Parathyroid adenoma (tissue), 2 donors: ENCODE data around the gene ZNF569.

ENCODE experiments used
- H2AFZ ChIP-seq: fragments of 300-600 bp; sonication (generic); one replicate; pipeline ENCODE4 v1.7.0; 2017; ENCODE audit warnings: antibody characterized with exemption, mild to moderate bottlenecking
- H3K27ac ChIP-seq: fragments of 300-600 bp; sonication (generic); one replicate; pipeline ENCODE4 v1.7.0; 2017
- H3K27me3 ChIP-seq: fragments of 300-600 bp; sonication (generic); one replicate; pipeline ENCODE4 v1.7.0; 2017; ENCODE audit warnings: low read length; ENCODE audit not compliant: control insufficient read depth, insufficient read depth
- H3K36me3 ChIP-seq: fragments of 300-600 bp; sonication (generic); one replicate; pipeline ENCODE4 v1.7.0; 2017; ENCODE audit warnings: low read length; ENCODE audit not compliant: control insufficient read depth, insufficient read depth
- H3K4me1 ChIP-seq: fragments of 300-600 bp; sonication (generic); one replicate; pipeline ENCODE4 v1.7.0; 2017; ENCODE audit warnings: control low read depth
- H3K4me2 ChIP-seq: fragments of 300-600 bp; sonication (generic); one replicate; pipeline ENCODE4 v1.7.0; 2017; ENCODE audit warnings: low read length
- H3K4me3 ChIP-seq: fragments of 300-600 bp; sonication (generic); one replicate; pipeline ENCODE4 v1.7.0; 2017; ENCODE audit warnings: low read depth, low read length
- H3K79me2 ChIP-seq: fragments of 300-600 bp; sonication (generic); one replicate; pipeline ENCODE4 v1.7.0; 2017; ENCODE audit warnings: control low read depth
- H3K9ac ChIP-seq: fragments of 300-600 bp; sonication (generic); one replicate; pipeline ENCODE4 v1.7.0; 2017; ENCODE audit warnings: mild to moderate bottlenecking
- H3K9me3 ChIP-seq: fragments of 300-600 bp; sonication (generic); one replicate; pipeline ENCODE4 v1.7.0; 2017; ENCODE audit warnings: low read length; ENCODE audit not compliant: control insufficient read depth
- CTCF ChIP-seq: fragments of 300-600 bp; sonication (generic); IDR thresholded peaks from one replicate; pipeline ENCODE4 v1.7.0; 2017; ENCODE audit warnings: antibody characterized with exemption, mild to moderate bottlenecking
- donor health status: primary hyperparathyroidism.

Gene ZNF569

GRCh38 chr19:37506387-37507166 lies 39.3 kb upstream of the ZNF569 start, which contains the start of gene ZNF793:
Gene ZNF793 (plus strand): TSS chr19:37506939. CDS start chr19:37523440, 16,501 bp downstream.
- peak within 1 kb of the TSS; percentile 76 for H3K4me2 ChIP-seq
- no peaks in the 10 kb centered on the region for H3K9me3 ChIP-seq
- H3K4me3 ChIP-seq, result peak within 1 kb of the TSS; percentile 82
- H3K36me3 ChIP-seq, result no peaks in the 10 kb centered on the region
- H3K9ac ChIP-seq, result peak within 1 kb of the TSS; percentile 91
- H3K27ac ChIP-seq, result peak within 1 kb of the TSS; percentile 97
- H2AFZ ChIP-seq, result peak within 1 kb of the TSS; percentile 99
- no peaks in the 10 kb centered on the region for H3K79me2 ChIP-seq
- no peak for TF ChIP-seq CTCF
- peaks cover 5% of the 10 kb centered on the region for H3K4me1 ChIP-seq
- H3K27me3 ChIP-seq, result no peaks in the 10 kb centered on the region

DNA sequence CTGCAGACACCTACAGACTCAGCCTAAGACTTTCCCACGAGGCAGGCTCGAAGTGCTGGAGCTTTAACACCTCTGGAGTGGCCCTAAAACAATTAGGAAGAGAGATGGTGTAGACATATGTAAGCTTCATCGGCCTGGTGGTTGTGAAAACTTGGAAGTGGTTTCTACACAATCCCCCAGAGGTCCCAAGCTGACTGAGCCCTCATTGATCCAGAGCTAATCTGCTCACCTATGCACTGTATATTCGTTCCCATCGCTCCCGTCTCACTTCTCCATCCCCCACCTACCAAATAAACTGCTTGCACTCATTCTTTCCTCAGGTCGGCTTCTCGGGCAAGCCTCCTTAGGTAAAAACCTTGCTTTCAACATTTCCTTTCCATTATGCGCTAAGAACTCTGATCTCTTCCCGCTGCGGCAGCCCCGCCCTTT lies 38.7 kb upstream of the ZNF569 start:
- H2AFZ ChIP-seq, result peak overlapping the region; percentile 99
- H3K36me3 ChIP-seq, result no peaks in the 10 kb centered on the region
- no peaks in the 10 kb centered on the region for H3K27me3 ChIP-seq
- no peak for TF ChIP-seq CTCF
- H3K79me2 ChIP-seq, result no peaks in the 10 kb centered on the region
- H3K9me3 ChIP-seq, result no peaks in the 10 kb centered on the region
- peak overlapping the region; percentile 82 for H3K4me3 ChIP-seq
- peak overlapping the region; percentile 97 for H3K27ac ChIP-seq
- H3K9ac ChIP-seq, result peak overlapping the region; percentile 91
- peak overlapping the region; percentile 76 for H3K4me2 ChIP-seq
- peaks cover 5% of the 10 kb centered on the region for H3K4me1 ChIP-seq

- Histone ChIP-seq H2AFZ (no peak overlapping the region), H3K4me1 (no peaks in the 10 kb centered on the region), H3K9ac (no peak overlapping the region), H3K9me3 (peaks cover 4% of the 10 kb centered on the region), H3K4me2 (no peak overlapping the region), H3K4me3 (no peak overlapping the region), H3K79me2 (no peaks in the 10 kb centered on the region), H3K27ac (no peak overlapping the region), H3K27me3 (no peaks in the 10 kb centered on the region), H3K36me3 (no peaks in the 10 kb centered on the region)
- TF ChIP-seq CTCF, result no peak
Observed at GRCh38 chr19:37492213-37492612, 25.0 kb upstream of the ZNF569 start.

DNA sequence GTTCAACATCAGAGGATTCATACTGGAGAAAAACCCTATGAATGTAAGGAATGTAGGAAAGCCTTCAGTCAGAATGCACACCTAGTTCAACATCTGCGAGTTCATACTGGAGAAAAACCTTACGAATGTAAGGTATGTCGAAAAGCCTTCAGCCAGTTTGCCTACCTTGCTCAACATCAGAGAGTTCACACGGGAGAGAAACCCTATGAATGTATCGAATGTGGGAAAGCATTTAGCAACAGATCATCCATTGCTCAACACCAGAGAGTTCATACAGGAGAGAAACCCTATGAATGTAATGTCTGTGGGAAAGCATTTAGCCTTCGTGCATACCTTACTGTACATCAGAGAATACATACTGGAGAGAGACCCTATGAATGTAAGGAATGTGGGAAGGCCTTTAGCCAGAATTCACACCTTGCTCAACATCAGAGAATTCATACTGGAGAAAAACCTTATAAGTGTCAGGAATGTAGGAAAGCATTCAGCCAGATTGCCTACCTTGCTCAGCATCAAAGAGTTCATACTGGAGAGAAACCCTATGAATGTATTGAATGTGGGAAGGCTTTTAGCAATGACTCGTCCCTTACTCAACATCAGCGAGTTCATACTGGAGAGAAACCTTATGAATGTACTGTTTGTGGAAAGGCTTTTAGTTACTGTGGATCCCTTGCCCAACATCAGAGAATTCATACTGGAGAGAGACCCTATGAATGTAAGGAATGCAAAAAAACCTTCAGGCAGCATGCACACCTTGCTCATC lies 17.3 kb upstream of the ZNF569 start:
- Histone ChIP-seq H3K9ac (no peak overlapping the region), H3K4me3 (no peak overlapping the region), H3K4me2 (no peak overlapping the region), H3K27ac (no peak overlapping the region), H3K27me3 (no peaks in the 10 kb centered on the region), H3K4me1 (no peaks in the 10 kb centered on the region), H3K79me2 (no peaks in the 10 kb centered on the region), H3K36me3 (peaks cover 24% of the 10 kb centered on the region), H2AFZ (no peak overlapping the region), H3K9me3 (peaks cover 24% of the 10 kb centered on the region)
- no peak for TF ChIP-seq CTCF
